ENCODE measurements around the gene CHD3.

Gene CHD3

DNA sequence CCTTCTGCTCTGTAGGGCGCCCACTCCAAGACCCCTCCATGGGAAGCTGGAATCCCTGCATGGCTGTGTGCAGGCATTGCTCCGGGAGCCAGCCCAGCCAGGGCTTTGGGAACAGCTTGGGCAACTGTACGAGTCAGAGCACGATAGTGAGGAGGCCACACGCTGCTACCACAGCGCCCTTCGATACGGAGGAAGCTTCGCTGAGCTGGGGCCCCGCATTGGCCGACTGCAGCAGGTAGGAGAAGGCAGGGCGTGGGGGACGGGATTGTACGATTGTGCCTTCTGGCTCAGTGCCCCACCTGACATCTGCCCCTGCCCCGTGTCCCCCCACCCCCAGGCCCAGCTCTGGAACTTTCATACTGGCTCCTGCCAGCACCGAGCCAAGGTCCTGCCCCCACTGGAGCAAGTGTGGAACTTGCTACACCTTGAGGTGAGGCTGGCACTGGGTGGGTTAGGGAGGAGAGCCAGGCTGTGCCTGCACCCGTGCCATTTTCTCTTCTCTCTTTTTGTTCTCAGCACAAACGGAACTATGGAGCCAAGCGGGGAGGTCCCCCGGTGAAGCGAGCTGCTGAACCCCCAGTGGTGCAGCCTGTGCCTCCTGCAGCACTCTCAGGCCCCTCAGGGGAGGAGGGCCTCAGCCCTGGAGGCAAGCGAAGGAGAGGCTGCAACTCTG is 42.4 kb upstream of the CHD3 start:
- DNase-seq (ENCODE audit: low spot score): no peak
- Mint-ChIP-seq H3K27me3 (ENCODE audit: low read depth) (no peaks in the 10 kb centered on the region), H3K4me1 (ENCODE audit: low read depth) (peaks cover 31% of the 10 kb centered on the region), H3K4me3 (peak overlapping the region; percentile 32), H3K36me3 (ENCODE audit: low read depth) (peaks cover 4% of the 10 kb centered on the region), H3K27ac (peak overlapping the region; percentile 74), H3K9me3 (no peaks in the 10 kb centered on the region)

DNA sequence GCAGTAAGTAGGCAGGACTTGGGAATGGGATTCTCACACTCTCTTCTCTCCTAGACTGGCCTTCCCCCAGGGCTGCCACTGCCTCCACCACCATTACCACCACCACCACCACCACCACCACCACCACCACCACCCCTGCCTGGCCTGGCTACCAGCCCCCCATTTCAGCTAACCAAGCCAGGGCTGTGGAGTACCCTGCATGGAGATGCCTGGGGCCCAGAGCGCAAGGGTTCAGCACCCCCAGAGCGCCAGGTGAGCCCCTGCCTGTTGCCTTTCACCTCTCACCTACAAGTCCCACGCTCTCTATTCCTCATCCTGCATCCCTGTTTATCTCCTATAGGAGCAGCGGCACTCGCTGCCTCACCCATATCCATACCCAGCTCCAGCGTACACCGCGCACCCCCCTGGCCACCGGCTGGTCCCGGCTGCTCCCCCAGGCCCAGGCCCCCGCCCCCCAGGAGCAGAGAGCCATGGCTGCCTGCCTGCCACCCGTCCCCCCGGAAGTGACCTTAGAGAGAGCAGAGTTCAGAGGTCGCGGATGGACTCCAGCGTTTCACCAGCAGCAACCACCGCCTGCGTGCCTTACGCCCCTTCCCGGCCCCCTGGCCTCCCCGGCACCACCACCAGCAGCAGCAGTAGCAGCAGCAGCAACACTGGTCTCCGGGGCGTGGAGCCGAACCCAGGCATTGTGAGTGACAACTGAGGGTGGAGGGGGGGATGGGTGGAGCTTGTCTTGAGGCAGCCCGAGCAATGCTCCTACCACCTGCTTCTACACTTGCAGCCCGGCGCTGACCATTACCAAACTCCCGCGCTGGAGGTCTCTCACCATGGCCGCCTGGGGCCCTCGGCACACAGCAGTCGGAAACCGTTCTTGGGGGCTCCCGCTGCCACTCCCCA is 41.6 kb upstream of the CHD3 start:
- peaks cover 4% of the 10 kb centered on the region for H3K36me3 Mint-ChIP-seq (ENCODE audit: low read depth)
- H3K27ac Mint-ChIP-seq: peak overlapping the region; percentile 20
- H3K9me3 Mint-ChIP-seq: no peaks in the 10 kb centered on the region
- no peak overlapping the region for H3K4me3 Mint-ChIP-seq
- no peak for DNase-seq (ENCODE audit: low spot score)
- peaks cover 31% of the 10 kb centered on the region for H3K4me1 Mint-ChIP-seq (ENCODE audit: low read depth)
- no peaks in the 10 kb centered on the region for H3K27me3 Mint-ChIP-seq (ENCODE audit: low read depth)

DNA sequence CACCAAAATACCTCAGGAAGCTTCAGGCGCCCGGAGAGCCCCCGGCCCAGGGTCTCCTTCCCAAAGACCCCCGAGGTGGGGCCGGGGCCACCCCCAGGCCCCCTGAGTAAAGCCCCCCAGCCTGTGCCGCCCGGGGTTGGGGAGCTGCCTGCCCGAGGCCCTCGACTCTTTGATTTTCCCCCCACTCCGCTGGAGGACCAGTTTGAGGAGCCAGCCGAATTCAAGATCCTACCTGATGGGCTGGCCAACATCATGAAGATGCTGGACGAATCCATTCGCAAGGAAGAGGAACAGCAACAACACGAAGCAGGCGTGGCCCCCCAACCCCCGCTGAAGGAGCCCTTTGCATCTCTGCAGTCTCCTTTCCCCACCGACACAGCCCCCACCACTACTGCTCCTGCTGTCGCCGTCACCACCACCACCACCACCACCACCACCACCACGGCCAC is 40.4 kb upstream of the CHD3 start:
- DNase-seq (ENCODE audit: low spot score): no peak
- H3K36me3 Mint-ChIP-seq (ENCODE audit: low read depth): peaks cover 4% of the 10 kb centered on the region
- no peak overlapping the region for H3K27ac Mint-ChIP-seq
- no peaks in the 10 kb centered on the region for H3K27me3 Mint-ChIP-seq (ENCODE audit: low read depth)
- H3K9me3 Mint-ChIP-seq: no peaks in the 10 kb centered on the region
- H3K4me1 Mint-ChIP-seq (ENCODE audit: low read depth): peaks cover 23% of the 10 kb centered on the region
- H3K4me3 Mint-ChIP-seq: no peak overlapping the region

DNA sequence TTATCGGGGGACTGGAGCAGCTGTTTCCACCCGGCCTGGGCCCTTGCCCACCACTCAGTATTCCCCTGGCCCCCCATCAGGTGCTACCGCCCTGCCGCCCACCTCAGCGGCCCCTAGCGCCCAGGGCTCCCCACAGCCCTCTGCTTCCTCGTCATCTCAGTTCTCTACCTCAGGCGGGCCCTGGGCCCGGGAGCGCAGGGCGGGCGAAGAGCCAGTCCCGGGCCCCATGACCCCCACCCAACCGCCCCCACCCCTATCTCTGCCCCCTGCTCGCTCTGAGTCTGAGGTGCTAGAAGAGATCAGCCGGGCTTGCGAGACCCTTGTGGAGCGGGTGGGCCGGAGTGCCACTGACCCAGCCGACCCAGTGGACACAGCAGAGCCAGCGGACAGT is 39.9 kb upstream of the CHD3 start:
- Mint-ChIP-seq H3K4me1 (ENCODE audit: low read depth) (peaks cover 23% of the 10 kb centered on the region), H3K27ac (no peak overlapping the region), H3K36me3 (ENCODE audit: low read depth) (peaks cover 5% of the 10 kb centered on the region), H3K4me3 (no peak overlapping the region), H3K9me3 (no peaks in the 10 kb centered on the region), H3K27me3 (ENCODE audit: low read depth) (no peaks in the 10 kb centered on the region)
- DNase-seq (ENCODE audit: low spot score): no peak

DNA sequence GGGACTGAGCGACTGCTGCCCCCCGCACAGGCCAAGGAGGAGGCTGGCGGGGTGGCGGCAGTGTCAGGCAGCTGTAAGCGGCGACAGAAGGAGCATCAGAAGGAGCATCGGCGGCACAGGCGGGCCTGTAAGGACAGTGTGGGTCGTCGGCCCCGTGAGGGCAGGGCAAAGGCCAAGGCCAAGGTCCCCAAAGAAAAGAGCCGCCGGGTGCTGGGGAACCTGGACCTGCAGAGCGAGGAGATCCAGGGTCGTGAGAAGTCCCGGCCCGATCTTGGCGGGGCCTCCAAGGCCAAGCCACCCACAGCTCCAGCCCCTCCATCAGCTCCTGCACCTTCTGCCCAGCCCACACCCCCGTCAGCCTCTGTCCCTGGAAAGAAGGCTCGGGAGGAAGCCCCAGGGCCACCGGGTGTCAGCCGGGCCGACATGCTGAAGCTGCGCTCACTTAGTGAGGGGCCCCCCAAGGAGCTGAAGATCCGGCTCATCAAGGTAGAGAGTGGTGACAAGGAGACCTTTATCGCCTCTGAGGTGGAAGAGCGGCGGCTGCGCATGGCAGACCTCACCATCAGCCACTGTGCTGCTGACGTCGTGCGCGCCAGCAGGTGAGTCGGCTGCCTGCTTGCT is 39.3 kb upstream of the CHD3 start:
- peak overlapping the region; percentile 26 for H3K27ac Mint-ChIP-seq
- no peaks in the 10 kb centered on the region for H3K27me3 Mint-ChIP-seq (ENCODE audit: low read depth)
- H3K4me3 Mint-ChIP-seq: no peak overlapping the region
- H3K9me3 Mint-ChIP-seq: no peaks in the 10 kb centered on the region
- peaks cover 8% of the 10 kb centered on the region for H3K36me3 Mint-ChIP-seq (ENCODE audit: low read depth)
- DNase-seq (ENCODE audit: low spot score): no peak
- peaks cover 21% of the 10 kb centered on the region for H3K4me1 Mint-ChIP-seq (ENCODE audit: low read depth)

DNA sequence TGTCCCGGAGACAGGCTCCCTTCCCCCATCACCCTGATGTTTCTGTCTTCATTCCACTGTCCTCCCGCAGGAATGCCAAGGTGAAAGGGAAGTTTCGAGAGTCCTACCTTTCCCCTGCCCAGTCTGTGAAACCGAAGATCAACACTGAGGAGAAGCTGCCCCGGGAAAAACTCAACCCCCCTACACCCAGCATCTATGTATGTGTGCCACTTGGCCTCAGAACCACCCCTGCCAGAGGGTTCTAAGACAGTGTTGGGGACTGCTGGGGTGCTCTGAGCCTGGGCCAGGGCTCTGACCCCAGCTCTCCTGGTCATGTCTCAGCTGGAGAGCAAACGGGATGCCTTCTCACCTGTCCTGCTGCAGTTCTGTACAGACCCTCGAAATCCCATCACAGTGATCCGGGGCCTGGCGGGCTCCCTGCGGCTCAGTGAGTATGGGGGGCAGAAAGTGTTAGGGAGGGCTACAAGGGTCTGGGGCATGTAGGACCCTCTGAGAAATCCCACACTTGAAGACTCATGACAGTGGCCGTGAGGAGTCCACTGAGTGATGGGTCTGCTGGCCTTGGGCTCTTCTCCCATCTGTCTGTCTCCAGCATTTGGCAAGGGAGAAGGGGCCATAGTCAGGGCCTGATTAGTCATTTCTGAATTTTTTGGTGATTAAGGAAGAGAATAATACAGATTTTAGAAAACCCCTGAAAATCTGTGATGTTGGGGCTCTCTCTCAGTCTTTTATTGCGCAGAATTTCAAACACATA is 38.7 kb upstream of the CHD3 start:
- no peaks in the 10 kb centered on the region for H3K27me3 Mint-ChIP-seq (ENCODE audit: low read depth)
- peak overlapping the region; percentile 26 for H3K27ac Mint-ChIP-seq
- peaks cover 19% of the 10 kb centered on the region for H3K4me1 Mint-ChIP-seq (ENCODE audit: low read depth)
- no peak overlapping the region for H3K4me3 Mint-ChIP-seq
- H3K36me3 Mint-ChIP-seq (ENCODE audit: low read depth): peaks cover 8% of the 10 kb centered on the region
- no peaks in the 10 kb centered on the region for H3K9me3 Mint-ChIP-seq
- no peak for DNase-seq (ENCODE audit: low spot score)

DNA sequence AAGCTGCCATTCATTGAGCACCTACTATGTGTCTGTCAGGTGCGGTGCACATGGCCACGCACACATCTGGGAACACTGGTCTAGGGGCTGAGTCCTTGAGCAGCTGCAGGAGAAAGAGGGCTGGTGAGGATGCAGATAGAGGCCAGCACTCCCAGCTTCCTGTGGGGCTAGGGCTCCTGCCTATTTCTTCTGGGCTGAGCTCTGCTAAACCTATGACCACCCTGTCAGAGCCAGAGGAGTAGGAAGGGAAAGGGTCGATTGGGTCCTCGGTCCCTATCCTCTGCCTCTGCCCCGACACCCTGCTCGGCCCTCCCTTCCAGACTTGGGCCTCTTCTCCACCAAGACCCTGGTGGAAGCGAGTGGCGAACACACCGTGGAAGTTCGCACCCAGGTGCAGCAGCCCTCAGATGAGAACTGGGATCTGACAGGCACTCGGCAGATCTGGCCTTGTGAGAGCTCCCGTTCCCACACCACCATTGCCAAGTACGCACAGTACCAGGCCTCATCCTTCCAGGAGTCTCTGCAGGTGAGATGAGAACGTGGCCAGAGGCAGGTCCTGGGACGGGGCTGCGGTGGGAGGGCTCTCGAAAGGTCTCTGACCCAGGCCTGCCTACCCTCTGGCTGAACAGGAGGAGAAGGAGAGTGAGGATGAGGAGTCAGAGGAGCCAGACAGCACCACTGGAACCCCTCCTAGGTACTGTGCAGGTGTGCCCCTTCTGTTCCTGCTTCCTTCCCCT is 37.7 kb upstream of the CHD3 start:
- peak overlapping the region; percentile 83 for H3K4me3 Mint-ChIP-seq
- peak overlapping the region; percentile 53 for H3K27ac Mint-ChIP-seq
- H3K36me3 Mint-ChIP-seq (ENCODE audit: low read depth): peaks cover 10% of the 10 kb centered on the region
- peaks cover 17% of the 10 kb centered on the region for H3K4me1 Mint-ChIP-seq (ENCODE audit: low read depth)
- no peaks in the 10 kb centered on the region for H3K27me3 Mint-ChIP-seq (ENCODE audit: low read depth)
- H3K9me3 Mint-ChIP-seq: no peaks in the 10 kb centered on the region
- DNase-seq (ENCODE audit: low spot score): no peak

DNA sequence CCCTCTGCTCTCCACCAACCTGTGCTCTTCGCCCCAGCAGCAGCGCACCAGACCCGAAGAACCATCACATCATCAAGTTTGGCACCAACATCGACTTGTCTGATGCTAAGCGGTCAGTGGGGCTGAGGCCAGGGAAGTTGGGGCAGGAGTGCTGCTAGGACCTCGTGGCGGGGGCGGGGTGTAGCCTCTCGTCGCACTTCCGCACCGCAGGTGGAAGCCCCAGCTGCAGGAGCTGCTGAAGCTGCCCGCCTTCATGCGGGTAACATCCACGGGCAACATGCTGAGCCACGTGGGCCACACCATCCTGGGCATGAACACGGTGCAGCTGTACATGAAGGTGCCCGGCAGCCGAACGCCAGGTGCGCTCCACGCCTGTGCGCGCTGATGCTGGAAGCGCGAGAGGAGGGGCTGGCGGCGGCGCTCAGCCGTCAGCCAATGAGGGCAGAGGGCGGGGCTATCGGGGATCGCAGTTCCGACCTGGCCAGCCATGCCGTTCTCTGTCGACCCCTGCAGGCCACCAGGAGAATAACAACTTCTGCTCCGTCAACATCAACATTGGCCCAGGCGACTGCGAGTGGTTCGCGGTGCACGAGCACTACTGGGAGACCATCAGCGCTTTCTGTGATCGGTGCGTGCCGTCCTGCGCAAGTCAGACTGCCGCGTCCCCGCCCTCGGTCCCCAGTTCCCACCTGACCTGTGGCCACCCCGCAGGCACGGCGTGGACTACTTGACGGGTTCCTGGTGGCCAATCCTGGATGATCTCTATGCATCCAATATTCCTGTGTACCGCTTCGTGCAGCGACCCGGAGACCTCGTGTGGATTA is 36.9 kb upstream of the CHD3 start:
- Mint-ChIP-seq H3K27ac (peak overlapping the region; percentile 26), H3K4me3 (peak overlapping the region; percentile 83), H3K9me3 (no peaks in the 10 kb centered on the region), H3K27me3 (ENCODE audit: low read depth) (no peaks in the 10 kb centered on the region), H3K36me3 (ENCODE audit: low read depth) (peaks cover 12% of the 10 kb centered on the region), H3K4me1 (ENCODE audit: low read depth) (peaks cover 16% of the 10 kb centered on the region)
- peak; percentile 90 for DNase-seq (ENCODE audit: low spot score)

DNA sequence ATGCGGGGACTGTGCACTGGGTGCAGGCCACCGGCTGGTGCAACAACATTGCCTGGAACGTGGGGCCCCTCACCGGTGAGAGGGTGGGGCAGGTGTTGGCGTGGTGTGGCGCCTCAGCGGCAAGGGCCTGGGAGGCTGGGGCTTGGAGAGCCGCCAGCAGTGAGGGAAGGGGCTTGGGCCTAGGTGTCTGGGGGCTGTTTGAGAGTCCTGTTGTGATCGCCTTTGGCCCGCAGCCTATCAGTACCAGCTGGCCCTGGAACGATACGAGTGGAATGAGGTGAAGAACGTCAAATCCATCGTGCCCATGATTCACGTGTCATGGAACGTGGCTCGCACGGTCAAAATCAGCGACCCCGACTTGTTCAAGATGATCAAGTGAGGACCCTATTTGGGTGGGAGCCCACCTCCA is 36.3 kb upstream of the CHD3 start:
- no peaks in the 10 kb centered on the region for H3K9me3 Mint-ChIP-seq
- H3K36me3 Mint-ChIP-seq (ENCODE audit: low read depth): peaks cover 10% of the 10 kb centered on the region
- H3K4me3 Mint-ChIP-seq: no peak overlapping the region
- no peaks in the 10 kb centered on the region for H3K27me3 Mint-ChIP-seq (ENCODE audit: low read depth)
- DNase-seq (ENCODE audit: low spot score): no peak
- H3K27ac Mint-ChIP-seq: no peak overlapping the region
- H3K4me1 Mint-ChIP-seq (ENCODE audit: low read depth): peaks cover 16% of the 10 kb centered on the region

DNA sequence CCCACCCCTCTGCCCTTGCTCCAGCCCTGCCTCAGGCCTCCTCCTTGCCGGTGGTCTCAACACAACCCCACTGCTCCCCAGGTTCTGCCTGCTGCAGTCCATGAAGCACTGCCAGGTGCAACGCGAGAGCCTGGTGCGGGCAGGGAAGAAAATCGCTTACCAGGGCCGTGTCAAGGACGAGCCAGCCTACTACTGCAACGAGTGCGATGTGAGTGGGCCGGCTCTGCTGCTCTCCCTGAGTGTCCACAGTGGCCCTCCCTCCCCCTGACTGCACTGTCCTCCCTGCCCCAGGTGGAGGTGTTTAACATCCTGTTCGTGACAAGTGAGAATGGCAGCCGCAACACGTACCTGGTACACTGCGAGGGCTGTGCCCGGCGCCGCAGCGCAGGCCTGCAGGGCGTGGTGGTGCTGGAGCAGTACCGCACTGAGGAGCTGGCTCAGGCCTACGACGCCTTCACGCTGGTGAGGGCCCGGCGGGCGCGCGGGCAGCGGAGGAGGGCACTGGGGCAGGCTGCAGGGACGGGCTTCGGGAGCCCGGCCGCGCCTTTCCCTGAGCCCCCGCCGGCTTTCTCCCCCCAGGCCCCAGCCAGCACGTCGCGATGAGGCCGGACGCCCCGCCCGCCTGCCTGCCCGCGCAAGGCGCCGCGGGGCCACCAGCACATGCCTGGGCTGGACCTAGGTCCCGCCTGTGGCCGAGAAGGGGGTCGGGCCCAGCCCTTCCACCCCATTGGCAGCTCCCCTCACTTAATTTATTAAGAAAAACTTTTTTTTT is 35.5 kb upstream of the CHD3 start:
- Mint-ChIP-seq H3K4me3 (no peak overlapping the region), H3K4me1 (ENCODE audit: low read depth) (peaks cover 16% of the 10 kb centered on the region), H3K9me3 (no peaks in the 10 kb centered on the region), H3K27ac (no peak overlapping the region), H3K36me3 (ENCODE audit: low read depth) (peaks cover 10% of the 10 kb centered on the region), H3K27me3 (ENCODE audit: low read depth) (no peaks in the 10 kb centered on the region)
- no peak for DNase-seq (ENCODE audit: low spot score)

DNA sequence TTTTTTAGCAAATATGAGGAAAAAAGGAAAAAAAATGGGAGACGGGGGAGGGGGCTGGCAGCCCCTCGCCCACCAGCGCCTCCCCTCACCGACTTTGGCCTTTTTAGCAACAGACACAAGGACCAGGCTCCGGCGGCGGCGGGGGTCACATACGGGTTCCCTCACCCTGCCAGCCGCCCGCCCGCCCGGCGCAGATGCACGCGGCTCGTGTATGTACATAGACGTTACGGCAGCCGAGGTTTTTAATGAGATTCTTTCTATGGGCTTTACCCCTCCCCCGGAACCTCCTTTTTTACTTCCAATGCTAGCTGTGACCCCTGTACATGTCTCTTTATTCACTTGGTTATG is 34.9 kb upstream of the CHD3 start:
- H3K36me3 Mint-ChIP-seq (ENCODE audit: low read depth): peaks cover 10% of the 10 kb centered on the region
- no peak overlapping the region for H3K4me3 Mint-ChIP-seq
- no peak for DNase-seq (ENCODE audit: low spot score)
- H3K27ac Mint-ChIP-seq: no peak overlapping the region
- H3K4me1 Mint-ChIP-seq (ENCODE audit: low read depth): peaks cover 18% of the 10 kb centered on the region
- H3K9me3 Mint-ChIP-seq: no peaks in the 10 kb centered on the region
- H3K27me3 Mint-ChIP-seq (ENCODE audit: low read depth): no peaks in the 10 kb centered on the region

DNA sequence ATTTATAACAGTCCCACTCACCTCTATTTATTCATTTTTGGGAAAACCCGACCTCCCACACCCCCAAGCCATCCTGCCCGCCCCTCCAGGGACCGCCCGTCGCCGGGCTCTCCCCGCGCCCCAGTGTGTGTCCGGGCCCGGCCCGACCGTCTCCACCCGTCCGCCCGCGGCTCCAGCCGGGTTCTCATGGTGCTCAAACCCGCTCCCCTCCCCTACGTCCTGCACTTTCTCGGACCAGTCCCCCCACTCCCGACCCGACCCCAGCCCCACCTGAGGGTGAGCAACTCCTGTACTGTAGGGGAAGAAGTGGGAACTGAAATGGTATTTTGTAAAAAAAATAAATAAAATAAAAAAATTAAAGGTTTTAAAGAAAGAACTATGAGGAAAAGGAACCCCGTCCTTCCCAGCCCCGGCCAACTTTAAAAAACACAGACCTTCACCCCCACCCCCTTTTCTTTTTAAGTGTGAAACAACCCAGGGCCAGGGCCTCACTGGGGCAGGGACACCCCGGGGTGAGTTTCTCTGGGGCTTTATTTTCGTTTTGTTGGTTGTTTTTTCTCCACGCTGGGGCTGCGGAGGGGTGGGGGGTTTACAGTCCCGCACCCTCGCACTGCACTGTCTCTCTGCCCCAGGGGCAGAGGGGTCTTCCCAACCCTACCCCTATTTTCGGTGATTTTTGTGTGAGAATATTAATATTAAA is 34.4 kb upstream of the CHD3 start:
- Mint-ChIP-seq H3K27me3 (ENCODE audit: low read depth) (no peaks in the 10 kb centered on the region), H3K9me3 (no peaks in the 10 kb centered on the region), H3K4me1 (ENCODE audit: low read depth) (peaks cover 23% of the 10 kb centered on the region), H3K4me3 (no peak overlapping the region), H3K27ac (no peak overlapping the region), H3K36me3 (ENCODE audit: low read depth) (peaks cover 13% of the 10 kb centered on the region)
- no peak for DNase-seq (ENCODE audit: low spot score)

Data from T-helper 2 cell treated with Interferon-gamma antibody and Interleukin-4, amounts not matched to agents 5 μg/mL and 100 μg/mL, for 36 hours (primary cell).